IMR-90 (cell line): ENCODE results near the gene MTERF2. TPM values are rescaled to one million over a fixed set of nuclear protein-coding genes. Genes with fewer than 3 reads are reported as not detected.

Source experiments
- ATAC-seq: fragments of 200-7000 bp; cut with Tn5 transposase; 2 replicates; pipeline ENCODE4 v1.9.1; 2020; ENCODE audit warnings: low read depth, mild to moderate bottlenecking, moderate library complexity
- BruUV-seq: library from RNA; stranded (reverse); fragments of 400-500 nt; replicated peaks from 2 replicates; lab custom pipeline; 2021; lab: Mats Ljungman, UMichigan
- CTCF ChIA-PET: fragments of 300-600 bp; formaldehyde crosslinking; extraction: SDS; loops from one replicate; lab custom pipeline; 2021; ENCODE audit warnings: antibody characterized with exemption; lab: Yijun Ruan, JAX
- POLR2A ChIA-PET: fragments of 300-600 bp; sonication (Branson Sonifier 250); formaldehyde crosslinking; loops from one replicate; lab custom pipeline; 2022; ENCODE audit warnings: antibody characterized with exemption; ENCODE audit not compliant: unreplicated experiment; lab: Charles Lee
- DNase-seq: peaks from one replicate; pipeline ENCODE4 v3.0.0; 2013
- H2AFZ ChIP-seq: replicated peaks from 2 replicates; pipeline ENCODE3; 2013; ENCODE audit warnings: low read length, mild to moderate bottlenecking; ENCODE audit not compliant: poor library complexity
- H2AK5ac ChIP-seq: 2 replicates; pipeline ENCODE4 v1.6.1; 2013; ENCODE audit warnings: low read depth, low read length, inconsistent platforms
- H2AK9ac ChIP-seq: replicated peaks from 2 replicates; pipeline ENCODE3; 2013; ENCODE audit warnings: mild to moderate bottlenecking, low read depth, low read length, moderate library complexity; ENCODE audit not compliant: poor library complexity
- H2BK120ac ChIP-seq: 2 replicates; pipeline ENCODE4 v1.6.1; 2013; ENCODE audit warnings: low read depth, low read length, inconsistent platforms
- H2BK15ac ChIP-seq: 3 replicates; pipeline ENCODE4 v1.6.1; 2013; ENCODE audit warnings: low read depth, low read length, inconsistent platforms
- H2BK20ac ChIP-seq: 2 replicates; pipeline ENCODE4 v1.6.1; 2013; ENCODE audit warnings: low read depth, mild to moderate bottlenecking, inconsistent platforms, low read length, moderate library complexity
- H2BK5ac ChIP-seq: 2 replicates; pipeline ENCODE4 v1.6.1; 2013; ENCODE audit warnings: mild to moderate bottlenecking, low read depth, low read length, inconsistent platforms; ENCODE audit not compliant: poor library complexity, severe bottlenecking
- H3K14ac ChIP-seq: replicated peaks from 2 replicates; pipeline ENCODE4 v1.6.1; 2013; ENCODE audit warnings: low read depth, low read length, inconsistent platforms
- H3K18ac ChIP-seq: 2 replicates; pipeline ENCODE4 v1.6.1; 2013; ENCODE audit warnings: low read depth, low read length, control low read depth
- H3K23ac ChIP-seq: 2 replicates; pipeline ENCODE4 v1.6.1; 2013; ENCODE audit warnings: low read depth, low read length, inconsistent platforms
- H3K27ac ChIP-seq: 2 replicates; pipeline ENCODE4 v1.5.1; 2013; ENCODE audit warnings: mild to moderate bottlenecking, control low read depth, low read length; ENCODE audit not compliant: insufficient read depth
- H3K27me3 ChIP-seq: 2 replicates; pipeline ENCODE4 v1.6.1; 2013; ENCODE audit warnings: low read length; ENCODE audit not compliant: control insufficient read depth, insufficient read depth
- H3K36me3 ChIP-seq: 2 replicates; pipeline ENCODE4 v1.6.1; 2013; ENCODE audit warnings: low read length, mixed read lengths; ENCODE audit not compliant: control insufficient read depth, insufficient read depth
- H3K4ac ChIP-seq: 2 replicates; pipeline ENCODE4 v1.6.1; 2013; ENCODE audit warnings: low read depth, low read length, inconsistent platforms
- H3K4me1 ChIP-seq: 2 replicates; pipeline ENCODE4 v1.6.1; 2013; ENCODE audit warnings: low read length, mixed read lengths; ENCODE audit not compliant: control insufficient read depth, insufficient read depth
- H3K4me2 ChIP-seq: 2 replicates; pipeline ENCODE4 v1.6.1; 2013; ENCODE audit warnings: low read depth, mild to moderate bottlenecking, control low read depth, low read length, moderate library complexity
- H3K4me3 ChIP-seq: 2 replicates; pipeline ENCODE4 v1.5.1; 2013; ENCODE audit warnings: low read depth, mild to moderate bottlenecking, control low read depth, low read length, moderate library complexity; ENCODE audit not compliant: insufficient read depth
- H3K56ac ChIP-seq: 2 replicates; pipeline ENCODE4 v1.6.1; 2013; ENCODE audit warnings: low read length, inconsistent platforms; ENCODE audit not compliant: insufficient read depth; ENCODE audit errors: extremely low read depth
- H3K79me1 ChIP-seq, 2 experiments: 2 replicates each; pipeline ENCODE4 v1.6.1; 2013; ENCODE audit warnings: low read length in 2 of 2, inconsistent platforms in 1 of 2, low read depth in 1 of 2
- H3K9ac ChIP-seq: 2 replicates; pipeline ENCODE4 v1.6.1; 2013; ENCODE audit warnings: low read depth, low read length, control low read depth
- H3K9me1 ChIP-seq: 2 replicates; pipeline ENCODE4 v1.6.1; 2013; ENCODE audit warnings: low read length, inconsistent platforms; ENCODE audit not compliant: insufficient read depth
- H3K9me3 ChIP-seq: 2 replicates; pipeline ENCODE4 v1.6.1; 2013; ENCODE audit warnings: low read length; ENCODE audit not compliant: control insufficient read depth, insufficient read depth
- H4K20me1 ChIP-seq: 2 replicates; pipeline ENCODE4 v1.6.1; 2013; ENCODE audit warnings: low read length, inconsistent platforms; ENCODE audit not compliant: insufficient read depth
- H4K5ac ChIP-seq: 2 replicates; pipeline ENCODE4 v1.6.1; 2013; ENCODE audit warnings: mild to moderate bottlenecking, low read depth, low read length, control low read depth
- H4K8ac ChIP-seq, 2 experiments: 2 replicates each; pipeline ENCODE4 v1.6.1; 2013; ENCODE audit warnings: low read depth in 2 of 2, low read length in 2 of 2, control low read depth in 1 of 2, inconsistent platforms in 1 of 2
- H4K91ac ChIP-seq: 2 replicates; pipeline ENCODE4 v1.6.1; 2013; ENCODE audit warnings: low read depth, low read length, inconsistent platforms; ENCODE audit not compliant: insufficient read depth
- BHLHE40 ChIP-seq: fragments of 150-350 bp; IDR thresholded peaks from 2 replicates; pipeline ENCODE4 v1.6.1; 2016; ENCODE audit warnings: mild to moderate bottlenecking, low read depth, low read length
- CEBPB ChIP-seq: IDR thresholded peaks from 2 replicates; pipeline ENCODE4 v1.6.1; 2012; ENCODE audit warnings: low read depth, low read length, improper control_type of control experiment
- CHD1 ChIP-seq: IDR thresholded peaks from 2 replicates; pipeline ENCODE4 v1.6.1; 2012; ENCODE audit warnings: low read depth, low read length, improper control_type of control experiment
- FOS ChIP-seq: fragments of 150-350 bp; IDR thresholded peaks from 2 replicates; pipeline ENCODE4 v1.6.1; 2016; ENCODE audit warnings: low read depth, low read length
- MAFK ChIP-seq: IDR thresholded peaks from 2 replicates; pipeline ENCODE4 v1.6.1; 2012; ENCODE audit warnings: low read depth, low read length, improper control_type of control experiment
- MAZ ChIP-seq: IDR thresholded peaks from 2 replicates; pipeline ENCODE4 v1.6.1; 2012; ENCODE audit warnings: low read depth, mild to moderate bottlenecking, low read length, improper control_type of control experiment, moderate library complexity, borderline replicate concordance
- MXI1 ChIP-seq: IDR thresholded peaks from 2 replicates; pipeline ENCODE4 v1.6.1; 2012; ENCODE audit warnings: low read depth, mild to moderate bottlenecking, low read length, moderate library complexity, borderline replicate concordance
- NFE2L2 ChIP-seq: fragments of 150-350 bp; IDR thresholded peaks from 2 replicates; pipeline ENCODE4 v1.6.1; 2016; ENCODE audit warnings: low read depth, mild to moderate bottlenecking, low read length
- POLR2A ChIP-seq: IDR thresholded peaks from 2 replicates; pipeline ENCODE4 v1.6.1; 2012; ENCODE audit warnings: mild to moderate bottlenecking, low read depth, low read length
- RAD21 ChIP-seq: IDR thresholded peaks from 2 replicates; pipeline ENCODE4 v1.6.1; 2012; ENCODE audit warnings: low read length, improper control_type of control experiment
- RCOR1 ChIP-seq: IDR thresholded peaks from 2 replicates; pipeline ENCODE4 v1.6.1; 2012; ENCODE audit warnings: mild to moderate bottlenecking, low read length, improper control_type of control experiment; ENCODE audit not compliant: insufficient replicate concordance
- RFX5 ChIP-seq: IDR thresholded peaks from 2 replicates; pipeline ENCODE4 v1.8.0; 2012; ENCODE audit warnings: low read depth, mild to moderate bottlenecking, low read length, moderate library complexity
- SMC3 ChIP-seq: fragments of 150-350 bp; IDR thresholded peaks from 2 replicates; pipeline ENCODE4 v1.6.1; 2016; ENCODE audit warnings: low read depth, mild to moderate bottlenecking, antibody characterized with exemption, low read length, moderate library complexity
- WGBS, 2 experiments: methylation state at CpG; one replicate each; pipeline versions ENCODE4 v1.1.5 to v1.1.7; 2013; ENCODE audit warnings: missing lambda C conversion rate in 2 of 2; ENCODE audit not compliant: insufficient read length in 1 of 2; ENCODE audit errors: extremely low coverage in 2 of 2; 5-methylcytosine and 5-hydroxymethylcytosine counted together
- dilution Hi-C: fragments of 300-500 bp; cut with HindIII; formaldehyde crosslinking; loops from one replicate; pipeline ENCODE4 v1.14.3; 2018; ENCODE audit warnings: low sequenced_read_pairs; ENCODE audit not compliant: unreplicated experiment
- in situ Hi-C: fragments of 300-500 bp; cut with MboI; formaldehyde crosslinking; loops from 3 replicates; pipeline ENCODE4 v1.14.3; 2019; ENCODE audit warnings: low sequenced_read_pairs, inconsistent platforms, mixed read lengths
- intact Hi-C: fragments of 100-400 bp; cut with micrococcal nuclease; formaldehyde crosslinking; loops from 2 replicates; pipeline ENCODE4 v1.10.0; 2022
- polyA plus RNA-seq, 3 experiments: library from polyadenylated mRNA; depleted of rRNA; stranded (reverse); fragments of >200 nt; gene quantifications; 2 replicates each; pipeline ENCODE4 v1.2.3, GENCODE V29; 2012; ENCODE audit warnings: low replicate concordance in 1 of 3
- total RNA-seq: library from RNA; depleted of rRNA; stranded (reverse); fragments of >200 nt; gene quantifications from 2 replicates; pipeline ENCODE4 v1.2.3, GENCODE V29; 2012
- TF ChIP-seq, protein P1 (sequence below): fragments of 150-350 bp; IDR thresholded peaks from 2 replicates; pipeline ENCODE4 v1.6.1; 2016; ENCODE audit warnings: low read depth, mild to moderate bottlenecking, low read length, moderate library complexity, borderline replicate concordance
- TF ChIP-seq, protein P2 (sequence below): conservative IDR thresholded peaks from 2 replicates; pipeline ENCODE4 v1.5.1; 2012; ENCODE audit warnings: mild to moderate bottlenecking, low read depth, low read length, improper control_type of control experiment
- TF ChIP-seq, protein P3 (sequence below): fragments of 150-350 bp; IDR thresholded peaks from 2 replicates; pipeline ENCODE4 v1.6.1; 2017; ENCODE audit warnings: mild to moderate bottlenecking, antibody characterized with exemption, low read length, low read depth

The MTERF2 gene
- total and polyA plus RNA-seq, 2 of the 4 experiments (the other 2 are of a cell fraction): 3.0 to 3.8 TPM

DNA sequence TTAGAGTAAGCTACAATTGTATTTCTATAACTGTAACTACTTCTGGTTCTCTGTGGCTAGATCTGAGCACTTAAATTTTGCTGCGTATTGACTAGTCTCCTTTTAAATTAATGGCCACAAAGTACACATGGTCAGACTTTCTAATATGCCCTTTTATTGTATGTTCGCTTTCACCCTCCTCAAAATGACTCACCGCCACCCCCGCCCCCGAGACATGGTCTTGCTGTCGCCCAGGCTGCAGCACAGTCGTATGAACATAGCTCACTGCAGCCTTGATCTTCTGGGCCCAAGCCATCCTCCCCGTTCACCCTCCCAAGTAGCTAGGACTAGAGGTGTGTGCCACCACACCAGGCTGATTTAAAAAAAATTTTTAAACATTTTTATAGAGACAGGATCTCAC is 11.8 kb downstream of the MTERF2 start:
- no peak overlapping the region for H3K56ac ChIP-seq
- H2AFZ ChIP-seq: no peak overlapping the region
- no peak overlapping the region for H3K4ac ChIP-seq
- no peak overlapping the region for H3K18ac ChIP-seq
- H2BK15ac ChIP-seq: no peak overlapping the region
- H3K14ac ChIP-seq: no peak overlapping the region
- ChIA-PET CTCF (interaction anchor here (0.5 kb wide), 1 partner anchor 29 kb away, joined by 3 read pairs; no protein-coding TSS in a partner anchor), POLR2A (no interaction called here)
- peaks cover 14 to 51% of the 10 kb centered on the region in 2 experiments for H3K79me1 ChIP-seq
- H2AK9ac ChIP-seq: no peak overlapping the region
- peaks cover 14% of the 10 kb centered on the region for H3K36me3 ChIP-seq
- intact Hi-C loops (no loop called here), in situ Hi-C loops (no loop called here), dilution Hi-C loops (no loop called here)
- BruUV-seq: no TSS peak
- H2BK20ac ChIP-seq: no peak overlapping the region
- H4K20me1 ChIP-seq: peaks cover 53% of the 10 kb centered on the region
- no peak overlapping the region for H4K5ac ChIP-seq
- H3K9me1 ChIP-seq: peaks cover 14% of the 10 kb centered on the region
- DNase-seq: no peak
- ATAC-seq: no peak
- no peak overlapping the region for H3K27ac ChIP-seq
- no peak overlapping the region for H2BK5ac ChIP-seq
- H4K8ac ChIP-seq: no peak overlapping the region
- no peak overlapping the region for H2AK5ac ChIP-seq
- no peak overlapping the region for H4K91ac ChIP-seq
- no peaks in the 10 kb centered on the region for H3K27me3 ChIP-seq
- no peak overlapping the region for H3K23ac ChIP-seq
- no peak overlapping the region for H3K9ac ChIP-seq
- TF ChIP-seq POLR2A (no peak), MXI1 (no peak), MAFK (no peak), SMC3 (no peak), CHD1 (no peak), RFX5 (no peak), MAZ (no peak), NFE2L2 (no peak), BHLHE40 (no peak), CEBPB (no peak), RCOR1 (no peak), RAD21 (no peak), FOS (no peak)
- TF ChIP-seq, protein P1, sequence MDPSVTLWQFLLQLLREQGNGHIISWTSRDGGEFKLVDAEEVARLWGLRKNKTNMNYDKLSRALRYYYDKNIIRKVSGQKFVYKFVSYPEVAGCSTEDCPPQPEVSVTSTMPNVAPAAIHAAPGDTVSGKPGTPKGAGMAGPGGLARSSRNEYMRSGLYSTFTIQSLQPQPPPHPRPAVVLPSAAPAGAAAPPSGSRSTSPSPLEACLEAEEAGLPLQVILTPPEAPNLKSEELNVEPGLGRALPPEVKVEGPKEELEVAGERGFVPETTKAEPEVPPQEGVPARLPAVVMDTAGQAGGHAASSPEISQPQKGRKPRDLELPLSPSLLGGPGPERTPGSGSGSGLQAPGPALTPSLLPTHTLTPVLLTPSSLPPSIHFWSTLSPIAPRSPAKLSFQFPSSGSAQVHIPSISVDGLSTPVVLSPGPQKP: no peak
- TF ChIP-seq, protein P2, sequence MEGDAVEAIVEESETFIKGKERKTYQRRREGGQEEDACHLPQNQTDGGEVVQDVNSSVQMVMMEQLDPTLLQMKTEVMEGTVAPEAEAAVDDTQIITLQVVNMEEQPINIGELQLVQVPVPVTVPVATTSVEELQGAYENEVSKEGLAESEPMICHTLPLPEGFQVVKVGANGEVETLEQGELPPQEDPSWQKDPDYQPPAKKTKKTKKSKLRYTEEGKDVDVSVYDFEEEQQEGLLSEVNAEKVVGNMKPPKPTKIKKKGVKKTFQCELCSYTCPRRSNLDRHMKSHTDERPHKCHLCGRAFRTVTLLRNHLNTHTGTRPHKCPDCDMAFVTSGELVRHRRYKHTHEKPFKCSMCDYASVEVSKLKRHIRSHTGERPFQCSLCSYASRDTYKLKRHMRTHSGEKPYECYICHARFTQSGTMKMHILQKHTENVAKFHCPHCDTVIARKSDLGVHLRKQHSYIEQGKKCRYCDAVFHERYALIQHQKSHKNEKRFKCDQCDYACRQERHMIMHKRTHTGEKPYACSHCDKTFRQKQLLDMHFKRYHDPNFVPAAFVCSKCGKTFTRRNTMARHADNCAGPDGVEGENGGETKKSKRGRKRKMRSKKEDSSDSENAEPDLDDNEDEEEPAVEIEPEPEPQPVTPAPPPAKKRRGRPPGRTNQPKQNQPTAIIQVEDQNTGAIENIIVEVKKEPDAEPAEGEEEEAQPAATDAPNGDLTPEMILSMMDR: no peak
- TF ChIP-seq, protein P3, sequence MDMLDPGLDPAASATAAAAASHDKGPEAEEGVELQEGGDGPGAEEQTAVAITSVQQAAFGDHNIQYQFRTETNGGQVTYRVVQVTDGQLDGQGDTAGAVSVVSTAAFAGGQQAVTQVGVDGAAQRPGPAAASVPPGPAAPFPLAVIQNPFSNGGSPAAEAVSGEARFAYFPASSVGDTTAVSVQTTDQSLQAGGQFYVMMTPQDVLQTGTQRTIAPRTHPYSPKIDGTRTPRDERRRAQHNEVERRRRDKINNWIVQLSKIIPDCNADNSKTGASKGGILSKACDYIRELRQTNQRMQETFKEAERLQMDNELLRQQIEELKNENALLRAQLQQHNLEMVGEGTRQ: no peak
- H3K4me2 ChIP-seq: no peak overlapping the region
- 100% methylated on average over 1 of the region's 8 CpGs; no CpG with 5 or more reads in 1 of the 2 experiments for WGBS, 2 experiments
- no peak overlapping the region for H3K4me3 ChIP-seq
- peaks cover 5% of the 10 kb centered on the region for H3K4me1 ChIP-seq
- H3K9me3 ChIP-seq: no peaks in the 10 kb centered on the region
- no peak overlapping the region for H2BK120ac ChIP-seq
